HG03066 (cell line): ENCODE measurements around the gene EBF3.
A peak's percentile ranks its signal among the peaks of the same experiment; 100 is the strongest.

Experiments
- ATAC-seq: cut with Tn5 transposase; IDR thresholded peaks from one replicate; pipeline ENCODE4 v1.9.1; 2021; ENCODE audit warnings: low read depth; ENCODE audit not compliant: unreplicated experiment

EBF3 gene

GRCh38 chr10:129971381-129972144, 7.5 kb upstream of the EBF3 start:
- peak; percentile 76 for ATAC-seq

GRCh38 chr10:129970465-129971364, 6.6 kb upstream of the EBF3 start:
- no peak for ATAC-seq

DNA sequence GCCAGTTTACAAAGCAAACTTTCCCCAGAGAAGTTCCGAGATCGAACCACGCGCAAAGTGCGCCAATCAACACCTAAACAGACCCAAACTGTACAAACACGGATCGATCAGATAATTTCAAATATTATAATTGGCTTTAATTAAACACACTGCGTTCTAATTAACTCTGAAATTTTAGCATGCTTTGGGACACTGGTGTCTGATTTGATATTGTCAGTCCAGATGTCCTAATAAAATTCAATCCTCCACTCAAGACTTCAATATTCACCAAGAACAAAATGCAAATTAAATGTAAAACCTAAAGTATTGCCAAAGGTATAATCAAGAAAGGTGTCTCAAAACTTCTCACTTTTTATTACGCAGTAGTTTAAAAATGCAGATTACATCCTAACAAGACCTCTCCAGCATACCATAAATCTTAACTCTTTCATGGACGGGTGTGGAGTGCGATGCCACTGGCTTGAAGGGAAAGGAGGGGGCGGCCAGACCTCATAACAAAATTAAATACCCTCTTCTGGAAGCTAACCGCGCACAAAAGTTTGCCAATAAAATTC, 5.9 kb upstream of the EBF3 start:
- ATAC-seq, result no peak

DNA sequence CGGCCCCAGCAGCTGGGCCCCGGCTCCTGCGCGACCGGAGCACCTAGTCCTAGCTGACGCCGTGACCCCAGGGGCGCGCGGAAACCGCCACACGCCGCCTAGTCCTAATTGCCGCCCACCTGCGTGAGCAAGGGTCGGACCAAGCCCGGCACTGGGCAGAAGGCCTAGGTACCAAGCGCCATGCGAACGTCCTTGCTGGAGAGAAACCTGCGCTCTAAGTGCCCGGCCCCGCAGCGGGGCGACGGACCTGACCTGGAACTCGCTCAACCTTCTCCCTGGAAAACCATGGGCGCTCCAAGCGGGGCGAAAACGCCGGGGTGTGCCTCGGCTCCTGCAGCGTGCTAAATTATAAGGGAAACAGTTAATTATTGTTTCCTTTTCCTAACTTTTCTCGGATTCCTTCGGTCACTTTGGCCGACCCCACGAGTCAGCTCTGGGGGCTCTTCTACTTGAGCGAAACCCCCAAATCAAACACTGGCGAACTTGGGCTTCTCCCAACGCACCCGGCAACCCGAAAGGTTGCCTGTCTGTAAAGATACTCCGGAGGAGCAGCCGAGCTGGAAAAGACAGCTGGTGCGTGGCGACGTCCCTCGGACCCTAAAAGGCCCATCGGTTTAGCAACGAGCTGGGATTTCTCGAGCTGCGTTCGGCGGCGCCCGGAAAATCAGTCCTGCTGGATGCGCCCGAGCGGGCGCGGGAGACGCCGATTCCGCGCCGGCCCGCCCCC, 5.3 kb upstream of the EBF3 start:
- no peak for ATAC-seq

DNA sequence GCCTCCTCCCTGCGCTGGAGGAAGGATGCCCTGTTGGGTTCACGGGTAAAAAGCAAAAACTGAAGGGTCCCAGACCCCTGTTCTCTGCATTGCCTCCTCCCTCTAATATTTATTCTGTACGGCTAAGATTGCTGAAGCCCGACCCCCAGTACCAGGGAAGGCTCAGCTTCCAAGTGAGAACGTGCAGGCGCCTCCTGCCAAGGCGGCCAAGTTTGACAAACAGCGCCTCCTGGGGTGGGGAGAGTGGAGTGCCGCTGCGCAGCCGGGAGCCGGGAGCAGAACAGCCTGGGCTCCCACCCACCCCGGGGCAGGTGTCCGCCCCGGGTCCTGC, 4.7 kb upstream of the EBF3 start:
- ATAC-seq, result no peak

DNA sequence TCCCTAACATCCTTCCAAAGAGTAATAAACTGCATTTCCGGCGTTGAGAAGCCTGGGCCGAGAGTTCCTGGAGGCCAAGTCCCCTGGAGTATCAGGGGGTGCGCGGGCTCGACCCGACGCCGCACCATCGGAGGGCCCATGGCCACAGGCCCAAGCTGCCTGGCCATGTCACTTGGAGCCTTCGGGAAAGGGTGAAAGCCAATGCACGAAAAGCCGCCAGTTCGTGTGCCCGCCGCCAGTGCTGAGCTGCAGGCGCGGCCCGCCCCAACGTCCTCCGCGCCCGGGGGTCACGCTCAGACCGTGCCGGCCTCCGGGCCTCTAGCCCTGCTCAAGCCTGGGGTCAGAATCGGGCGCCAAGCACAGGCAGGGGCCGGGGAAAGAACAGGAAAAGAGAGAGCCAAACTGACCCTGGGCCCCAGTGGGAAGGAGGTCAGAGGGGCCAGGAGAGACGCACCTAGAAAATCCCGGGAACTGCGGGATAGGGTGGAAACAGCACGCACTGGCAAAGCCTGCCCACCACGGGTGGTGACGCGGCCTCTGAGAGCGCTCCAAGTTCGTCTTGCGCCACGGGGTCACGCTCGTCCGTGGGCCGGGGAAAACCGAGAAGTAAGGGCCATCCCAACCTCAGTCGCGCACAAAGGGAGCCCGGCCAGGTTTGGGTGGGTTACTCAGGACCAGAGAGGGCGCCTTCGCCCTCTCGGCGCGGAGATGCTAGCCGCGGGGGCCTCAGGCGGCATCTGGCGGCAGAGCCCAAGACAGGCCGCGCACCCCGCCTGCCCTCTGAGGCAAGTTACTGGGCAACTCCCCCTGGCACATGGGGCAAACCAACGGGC, 4.2 kb upstream of the EBF3 start:
- no peak for ATAC-seq

DNA sequence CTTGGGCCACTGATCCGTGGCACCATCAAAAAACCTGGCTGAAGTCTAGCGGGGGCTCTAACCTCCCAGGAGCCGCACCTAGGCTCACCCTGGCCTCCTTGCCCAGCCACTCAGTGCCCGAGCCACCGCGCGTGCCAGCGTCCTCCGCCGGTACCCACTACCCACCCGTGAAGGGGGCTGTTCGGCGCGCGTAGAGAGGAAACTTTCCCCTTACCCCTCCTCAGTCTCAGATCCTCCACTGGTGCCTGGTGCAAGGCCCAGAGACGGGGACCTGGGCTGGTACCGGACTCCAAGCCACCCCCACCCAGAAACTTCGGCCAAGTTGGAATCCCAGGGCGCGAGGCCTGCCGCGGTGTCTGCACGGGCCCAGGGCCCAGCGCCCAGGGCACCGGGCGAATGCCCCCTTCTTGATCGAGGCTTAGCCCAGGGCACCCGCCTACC, 3.5 kb upstream of the EBF3 start:
- ATAC-seq, result no peak

DNA sequence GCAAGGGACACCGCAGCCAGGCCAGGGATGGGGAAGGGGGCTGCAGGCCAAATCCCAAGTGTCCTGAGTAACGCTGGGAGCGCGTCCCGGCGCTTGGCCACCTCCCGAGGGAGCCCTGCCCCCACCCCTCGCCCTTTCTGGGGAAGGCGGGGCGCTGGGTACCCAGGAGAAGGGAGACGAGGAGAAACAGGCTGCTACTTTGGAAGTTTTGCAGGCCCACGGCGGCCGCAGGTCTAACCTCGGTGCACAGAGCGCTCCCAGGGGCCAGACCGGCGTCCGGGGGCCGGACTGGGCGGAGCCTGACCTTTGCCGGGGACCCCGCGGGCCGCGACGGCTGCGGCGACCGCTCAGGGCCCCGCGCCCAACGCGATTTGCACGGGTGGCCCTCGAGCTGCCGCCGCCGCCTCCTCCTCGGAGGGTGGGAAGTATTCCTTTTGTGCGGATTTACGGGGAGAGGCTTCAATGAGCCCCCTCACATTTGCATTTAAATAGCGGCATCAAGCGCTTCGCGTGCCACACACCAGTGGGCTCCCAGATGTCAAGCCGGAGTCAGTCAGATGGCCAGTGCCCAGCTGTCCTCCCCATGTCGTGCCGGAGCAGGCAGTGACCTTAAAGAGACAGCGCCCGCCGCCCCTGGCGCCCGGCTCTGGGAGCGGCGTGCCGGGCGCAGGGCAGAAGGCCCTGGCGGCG, 3.0 kb upstream of the EBF3 start:
- no peak for ATAC-seq

DNA sequence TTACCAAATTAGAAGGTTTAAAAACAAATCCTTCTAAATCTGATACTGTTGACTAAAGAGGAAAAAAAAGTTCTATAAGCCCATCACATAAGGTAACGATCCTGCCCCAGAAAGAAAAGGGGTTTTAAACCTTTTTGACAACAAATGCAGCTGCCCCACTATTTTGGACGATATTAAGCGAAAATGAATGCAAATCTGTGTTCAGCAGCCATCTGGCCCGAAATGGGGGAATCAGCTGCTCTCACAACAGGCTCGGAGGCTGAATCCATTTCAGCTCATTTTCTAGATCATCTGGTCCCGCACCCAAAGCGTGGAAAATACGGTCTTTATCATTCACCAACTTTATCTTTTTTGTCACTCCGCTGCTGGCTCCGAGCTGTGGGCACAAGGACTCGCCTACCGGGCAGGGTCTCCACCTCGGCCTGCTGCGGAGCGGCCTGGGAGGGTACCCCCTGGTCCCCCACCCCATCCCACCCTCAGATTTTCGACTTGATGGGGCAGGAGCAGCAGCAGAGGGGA, 2.4 kb upstream of the EBF3 start:
- no peak for ATAC-seq

DNA sequence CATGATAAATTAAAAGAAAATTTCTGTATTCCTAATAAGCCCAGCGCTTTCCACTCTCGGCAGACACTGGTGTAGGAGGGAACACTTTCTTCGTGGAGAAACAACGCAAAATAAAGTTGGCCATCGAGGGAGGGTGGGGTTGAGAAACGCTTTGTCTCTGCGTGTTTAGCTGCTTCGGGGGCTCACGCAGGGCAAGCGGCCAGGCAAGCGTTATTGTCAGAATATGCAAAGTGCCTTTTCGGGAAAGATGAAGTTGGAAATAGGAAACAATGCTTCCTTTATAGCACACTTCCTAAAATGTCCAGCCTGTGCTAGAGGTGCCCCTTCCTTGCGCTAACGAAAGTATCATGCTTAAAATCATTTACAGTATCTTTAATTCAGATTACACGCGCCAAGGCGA, 1.9 kb upstream of the EBF3 start:
- no peak for ATAC-seq

DNA sequence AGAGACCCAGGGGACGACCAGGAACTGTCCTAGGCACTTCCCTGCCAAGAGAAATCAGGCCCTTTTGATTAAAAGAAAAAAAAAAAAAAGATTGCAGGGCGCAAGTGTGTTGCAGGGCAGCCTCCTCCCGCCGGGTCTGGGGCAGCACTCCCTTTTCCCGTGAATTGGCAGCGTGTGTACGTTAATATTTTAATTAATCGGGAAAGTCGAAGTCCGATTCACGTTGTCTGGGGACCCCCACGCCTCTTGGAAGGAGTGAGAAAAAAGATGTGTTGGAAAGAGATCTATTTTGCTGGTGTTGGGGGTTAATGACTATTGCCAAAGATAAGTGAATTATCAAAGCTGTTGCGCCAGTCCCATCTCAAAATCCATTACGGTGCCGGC, 1.3 kb upstream of the EBF3 start:
- ATAC-seq, result no peak

DNA sequence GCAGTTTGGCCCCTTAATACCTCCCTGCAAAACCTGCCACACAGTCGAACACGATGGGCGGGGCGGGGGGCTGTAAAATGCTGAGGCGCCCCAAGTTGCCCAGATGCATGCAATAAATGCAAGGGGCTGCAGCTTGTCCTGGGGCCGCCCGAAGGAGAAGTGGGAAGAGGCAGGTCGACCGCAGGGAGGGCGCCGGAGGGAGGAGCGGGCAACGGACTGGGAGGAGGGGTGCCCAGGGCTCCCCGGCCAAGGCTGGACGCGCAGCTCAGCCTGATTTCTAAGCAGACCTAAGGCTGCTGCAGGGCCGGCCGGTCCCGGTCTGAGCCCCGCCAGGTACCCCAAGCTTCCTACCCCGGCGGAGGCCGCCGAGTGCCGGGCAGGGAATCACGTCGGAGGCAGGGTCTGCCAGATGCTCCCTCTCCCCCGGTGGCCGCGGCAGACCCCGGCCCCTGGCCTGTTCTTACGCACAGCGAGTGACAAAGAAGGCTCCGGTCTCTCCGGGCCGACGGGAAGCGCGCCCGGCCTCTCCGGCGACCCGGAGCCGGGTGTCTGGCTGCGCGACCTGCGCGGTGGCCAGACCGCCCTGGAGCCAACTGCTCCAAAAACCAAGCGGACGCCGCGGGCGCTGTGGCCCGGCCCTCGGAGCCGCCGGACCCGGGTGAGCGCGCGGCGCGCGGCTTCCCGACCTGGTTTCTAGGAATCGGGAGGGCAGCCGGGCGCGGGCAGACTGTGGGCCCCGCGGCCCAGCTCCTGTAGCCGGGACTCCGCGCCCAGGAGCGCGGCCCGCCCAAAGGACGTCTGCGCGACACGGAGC, 744 bp upstream of the EBF3 start:
- ATAC-seq, result no peak

DNA sequence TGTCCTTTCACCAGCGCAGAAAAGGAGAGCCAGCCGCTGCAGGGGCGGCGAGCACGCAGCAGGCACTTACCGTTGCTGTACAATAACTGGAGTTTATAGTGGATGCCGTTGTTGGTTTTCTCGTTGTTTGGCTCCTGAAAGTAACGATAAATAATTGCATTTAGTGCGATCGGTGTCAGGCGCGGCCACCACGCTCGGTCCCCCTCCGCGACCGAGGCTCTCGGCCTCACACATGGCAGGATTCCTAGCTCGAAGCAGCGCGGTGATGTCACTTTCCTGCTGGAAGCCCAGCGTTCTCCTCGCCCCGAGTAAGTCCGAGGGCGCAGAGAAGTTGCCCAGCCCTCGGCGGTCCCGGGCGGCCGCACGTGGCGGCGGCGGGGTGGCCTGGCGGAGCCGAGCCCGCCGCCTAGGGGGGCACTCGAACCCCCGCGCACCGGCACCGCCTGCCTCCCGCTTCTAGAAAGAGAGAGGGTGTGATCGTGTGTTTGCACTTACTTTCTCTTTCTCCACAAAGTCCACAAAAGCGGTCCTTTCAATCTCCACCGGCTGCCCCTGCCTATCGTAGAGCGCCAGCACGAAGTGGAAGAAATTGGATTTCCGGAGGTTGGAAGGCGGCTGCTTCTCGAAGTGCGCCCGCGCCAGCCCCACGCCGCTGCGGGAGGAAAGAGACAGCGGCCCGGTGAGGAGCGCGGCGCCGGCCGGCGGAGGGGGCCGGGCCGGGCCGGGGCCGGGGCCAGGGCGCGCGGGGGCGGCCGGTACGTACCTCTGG, 1.0 kb downstream of the EBF3 start:
- no peak for ATAC-seq

DNA sequence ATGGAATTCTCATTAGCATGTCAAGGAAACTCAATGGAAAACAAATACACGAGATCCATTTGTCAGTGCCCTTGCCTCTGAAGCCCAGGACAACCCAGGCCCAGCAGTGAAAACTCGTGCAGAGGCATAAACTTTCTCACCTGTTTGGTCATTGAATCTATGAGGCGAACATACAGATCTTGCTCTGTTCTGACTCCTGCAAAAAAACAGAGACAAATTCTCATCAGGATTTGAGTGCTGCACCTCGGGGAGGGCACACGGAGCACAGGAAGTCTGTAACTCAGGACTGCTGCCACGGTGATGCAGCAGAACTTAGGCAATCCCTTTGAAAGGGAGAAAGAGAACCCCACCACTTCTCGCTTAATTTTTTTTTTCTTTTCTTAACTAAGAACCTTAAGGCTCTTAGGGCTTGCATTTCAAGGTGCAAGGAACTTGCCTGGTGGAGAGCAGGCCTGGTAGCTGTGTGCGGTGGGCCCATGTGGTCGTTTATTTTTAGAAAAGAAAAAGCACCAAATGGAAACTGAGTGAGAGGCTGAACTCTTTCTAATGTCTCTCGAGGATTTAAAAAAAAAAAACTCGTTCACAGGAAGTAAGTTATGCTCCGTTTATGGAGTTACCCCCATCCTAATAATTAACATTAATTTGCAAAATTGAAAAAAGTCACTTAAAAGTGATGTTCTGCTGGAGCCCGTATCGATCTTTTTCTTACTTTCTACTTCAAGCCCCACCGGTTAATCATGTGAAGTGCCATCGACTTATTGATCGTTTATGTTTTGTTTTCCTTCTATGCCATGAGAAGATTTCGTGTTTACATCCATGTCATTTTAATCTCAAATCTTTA, 1.8 kb downstream of the EBF3 start:
- ATAC-seq, result no peak

DNA sequence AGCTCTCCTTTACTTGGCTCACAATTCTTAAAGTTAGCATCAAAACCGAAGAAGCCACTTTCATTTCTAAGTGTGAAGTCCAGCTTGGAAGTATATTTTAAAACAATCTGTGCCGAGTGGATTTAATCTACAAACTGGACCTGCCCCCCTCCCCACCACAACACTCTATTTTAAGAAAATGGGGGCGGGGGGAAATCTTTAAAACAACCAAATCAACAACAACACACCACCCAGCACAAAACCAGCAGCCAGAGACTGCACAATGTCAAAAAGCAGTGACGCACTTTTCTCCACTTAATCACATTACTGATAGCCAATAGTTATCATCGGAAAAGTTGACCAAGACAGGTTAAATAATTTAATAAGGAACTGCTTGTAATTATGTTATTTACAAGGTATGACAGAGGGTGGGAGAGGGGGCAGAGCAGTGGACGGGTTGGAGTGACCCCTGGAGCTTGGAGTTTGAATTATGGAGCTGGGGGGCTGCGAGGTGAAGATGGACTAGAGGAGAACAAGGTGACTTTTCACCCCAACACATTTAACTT, 2.8 kb downstream of the EBF3 start:
- ATAC-seq, result no peak

- no peak for ATAC-seq
Observed at GRCh38 chr10:129960481-129961156, 3.5 kb downstream of the EBF3 start.
